NK-92 (cell line): Measurements from ENCODE around the gene ZC3H7A.

Source experiments
- DNase-seq: peaks from one replicate; lab custom pipeline; 2025; ENCODE audit not compliant: unreplicated experiment; lab: John Stamatoyannopoulos, UW

The ZC3H7A gene

GRCh38 chr16:11738742-11739544, 58.1 kb downstream of the ZC3H7A start:
- DNase-seq: no peak

GRCh38 chr16:11737713-11738112, 59.3 kb downstream of the ZC3H7A start:
- no peak for DNase-seq

GRCh38 chr16:11736903-11737302, 60.2 kb downstream of the ZC3H7A start:
- no peak for DNase-seq

GRCh38 chr16:11735787-11736186, 61.3 kb downstream of the ZC3H7A start:
- no peak for DNase-seq

GRCh38 chr16:11734653-11735043, 62.4 kb downstream of the ZC3H7A start:
- DNase-seq: no peak

- DNase-seq: no peak
Observed at GRCh38 chr16:11734025-11734652, 62.9 kb downstream of the ZC3H7A start.

- no peak for DNase-seq
Observed at GRCh38 chr16:11731222-11731621, 65.8 kb downstream of the ZC3H7A start.

GRCh38 chr16:11729787-11730186, 67.3 kb downstream of the ZC3H7A start:
- no peak for DNase-seq

GRCh38 chr16:11727796-11728543, 69.1 kb downstream of the ZC3H7A start:
- no peak for DNase-seq

- DNase-seq: no peak
Observed at GRCh38 chr16:11726008-11726407, 71.0 kb downstream of the ZC3H7A start.

GRCh38 chr16:11725457-11725856, 71.6 kb downstream of the ZC3H7A start:
- no peak for DNase-seq

GRCh38 chr16:11722468-11722808, 74.6 kb downstream of the ZC3H7A start:
- DNase-seq: no peak

- no peak for DNase-seq
Observed at GRCh38 chr16:11721781-11722467, 75.1 kb downstream of the ZC3H7A start.

GRCh38 chr16:11719762-11720161, 77.3 kb downstream of the ZC3H7A start:
- DNase-seq: no peak

- no peak for DNase-seq
Observed at GRCh38 chr16:11719171-11719570, 77.9 kb downstream of the ZC3H7A start.

- no peak for DNase-seq
Observed at GRCh38 chr16:11717811-11718210, 79.2 kb downstream of the ZC3H7A start.

GRCh38 chr16:11716336-11716735, 80.7 kb downstream of the ZC3H7A start:
- no peak for DNase-seq

GRCh38 chr16:11715246-11715947, 81.7 kb downstream of the ZC3H7A start:
- DNase-seq: no peak

GRCh38 chr16:11712122-11712521, 84.9 kb downstream of the ZC3H7A start:
- no peak for DNase-seq

GRCh38 chr16:11711662-11712061, 85.4 kb downstream of the ZC3H7A start:
- DNase-seq: no peak

- DNase-seq: no peak
Observed at GRCh38 chr16:11708421-11708820, 88.6 kb downstream of the ZC3H7A start.
